Uterus (tissue), 4 donors: ENCODE measurements around the gene EPHB3. TPM values are rescaled to one million over a fixed set of nuclear protein-coding genes. Genes with fewer than 3 reads are reported as not detected.

ENCODE experiments used
- DNase-seq, 2 donors: peaks; one replicate each; pipeline ENCODE4 v3.0.0-alpha.2; 2019 to 2020
- H3K27ac ChIP-seq, 2 donors: fragments of 200-600 bp; sonication (generic); 1 replicate in 1 of 2; 2 replicates in 1 of 2; pipeline ENCODE4 v1.5.1; 2016 to 2018
- H3K27me3 ChIP-seq, 2 donors: fragments of 200-600 bp; sonication (generic); one replicate each; pipeline ENCODE4 v1.5.1; 2018 to 2019; ENCODE audit warnings: control low read depth in 1 of 2
- H3K36me3 ChIP-seq, 2 donors: fragments of 200-600 bp; sonication (generic); one replicate each; pipeline ENCODE4 v1.5.1; 2019; ENCODE audit warnings: control low read depth in 1 of 2
- H3K4me1 ChIP-seq, 2 donors: fragments of 200-600 bp; sonication (generic); one replicate each; pipeline ENCODE4 v1.5.1; 2018 to 2019; ENCODE audit warnings: control low read depth in 1 of 2
- H3K4me3 ChIP-seq, 2 donors: fragments of 200-600 bp; sonication (generic); 1 replicate in 1 of 2; 2 replicates in 1 of 2; pipeline ENCODE4 v1.5.1; 2018 to 2019; ENCODE audit warnings: mild to moderate bottlenecking in 1 of 2
- H3K9me3 ChIP-seq, 2 donors: fragments of 200-600 bp; sonication (generic); one replicate each; pipeline ENCODE4 v1.5.1; 2019; ENCODE audit warnings: control low read depth in 1 of 2
- POLR2A ChIP-seq, 2 donors: fragments of 450-650 bp; IDR thresholded peaks; one replicate each; pipeline ENCODE4 v1.6.1; 2016; ENCODE audit warnings: antibody characterized with exemption in 2 of 2, mild to moderate bottlenecking in 1 of 2, moderate library complexity in 1 of 2
- intact Hi-C: fragments of 100-400 bp; cut with DNase I; formaldehyde crosslinking; loops from one replicate; pipeline ENCODE4 v1.15.1; 2023; ENCODE audit warnings: low total_unique reads
- total RNA-seq, 4 donors: library from RNA; depleted of rRNA in 3 of 4; stranded (reverse); fragments of >200 nt in 3 of 4; gene quantifications; one replicate each; pipeline versions ENCODE4 v1.1.0 to v1.2.4, GENCODE V29; 2014 to 2023
- TF ChIP-seq, protein P1 (sequence below), 4 experiments: fragments of 200-600 bp in 2 of 4; fragments of 450-650 bp in 2 of 4; sonication (generic) in 2 of 4; IDR thresholded peaks; one replicate each; pipeline ENCODE4 v1.5.1; 2016 to 2019; ENCODE audit warnings: antibody characterized with exemption in 4 of 4, mild to moderate bottlenecking in 2 of 4, moderate library complexity in 1 of 4
- donor health status: DM: yes; HTN: yes; CAD: no.

The EPHB3 gene
- total RNA-seq, 4 donors from 2014 or later: 2.0 to 70.2 (median 19.7) TPM

DNA sequence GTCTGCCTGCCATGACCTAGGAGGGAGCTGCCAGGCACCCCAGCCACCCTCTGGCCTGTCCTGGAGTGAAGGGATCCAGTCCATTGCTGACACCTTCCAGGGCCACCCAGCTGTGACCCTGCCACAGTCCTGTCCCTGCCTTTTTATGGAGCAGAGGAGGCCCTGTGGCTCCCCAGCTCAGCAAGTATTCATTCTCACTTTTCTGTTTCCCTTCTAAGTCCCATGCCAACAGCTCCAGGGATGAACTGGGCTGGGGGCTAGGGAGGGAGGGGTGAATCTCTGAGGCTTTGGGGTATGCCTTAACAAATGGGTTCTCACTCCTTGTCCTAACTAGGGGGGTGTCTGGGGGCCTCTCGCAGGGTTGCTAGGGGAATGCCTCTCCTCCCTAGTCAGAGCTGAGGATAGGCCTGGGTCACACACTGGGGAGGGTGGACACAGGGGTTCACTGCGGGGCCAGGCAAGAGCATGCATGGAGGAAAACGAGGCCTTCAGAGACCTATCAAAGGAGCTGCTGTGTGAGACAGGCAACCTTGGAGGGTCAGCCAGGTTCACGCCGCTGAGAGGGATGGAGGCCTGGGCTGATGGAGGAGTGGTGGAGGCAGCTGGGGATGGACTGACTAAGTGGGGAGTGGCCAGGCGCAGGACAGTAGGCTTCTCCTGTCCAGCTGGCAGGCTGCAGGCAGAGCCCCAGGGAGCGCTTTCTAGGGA, 31.8 kb downstream of the EPHB3 start:
- no peak overlapping the region for H3K4me3 ChIP-seq
- no peaks in the 10 kb centered on the region for H3K9me3 ChIP-seq
- no peaks in the 10 kb centered on the region for H3K27me3 ChIP-seq
- H3K36me3 ChIP-seq: no peaks in the 10 kb centered on the region
- H3K4me1 ChIP-seq: peaks cover 0 to 10% of the 10 kb centered on the region in 2 donors
- peak overlapping the region; percentile 80 to 81 for H3K27ac ChIP-seq
- peak; percentile 78 to 81 for DNase-seq
- intact Hi-C loops: no loop called here
- TF ChIP-seq POLR2A (IDR thresholded peaks at IDR 0.05): no peak
- TF ChIP-seq, protein P1, sequence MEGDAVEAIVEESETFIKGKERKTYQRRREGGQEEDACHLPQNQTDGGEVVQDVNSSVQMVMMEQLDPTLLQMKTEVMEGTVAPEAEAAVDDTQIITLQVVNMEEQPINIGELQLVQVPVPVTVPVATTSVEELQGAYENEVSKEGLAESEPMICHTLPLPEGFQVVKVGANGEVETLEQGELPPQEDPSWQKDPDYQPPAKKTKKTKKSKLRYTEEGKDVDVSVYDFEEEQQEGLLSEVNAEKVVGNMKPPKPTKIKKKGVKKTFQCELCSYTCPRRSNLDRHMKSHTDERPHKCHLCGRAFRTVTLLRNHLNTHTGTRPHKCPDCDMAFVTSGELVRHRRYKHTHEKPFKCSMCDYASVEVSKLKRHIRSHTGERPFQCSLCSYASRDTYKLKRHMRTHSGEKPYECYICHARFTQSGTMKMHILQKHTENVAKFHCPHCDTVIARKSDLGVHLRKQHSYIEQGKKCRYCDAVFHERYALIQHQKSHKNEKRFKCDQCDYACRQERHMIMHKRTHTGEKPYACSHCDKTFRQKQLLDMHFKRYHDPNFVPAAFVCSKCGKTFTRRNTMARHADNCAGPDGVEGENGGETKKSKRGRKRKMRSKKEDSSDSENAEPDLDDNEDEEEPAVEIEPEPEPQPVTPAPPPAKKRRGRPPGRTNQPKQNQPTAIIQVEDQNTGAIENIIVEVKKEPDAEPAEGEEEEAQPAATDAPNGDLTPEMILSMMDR (IDR thresholded peaks at IDR 0.05): no peak

GRCh38 chr3:184593928-184594303, 32.3 kb downstream of the EPHB3 start:
- H3K27ac ChIP-seq: peak overlapping the region; percentile 80 to 81
- no peaks in the 10 kb centered on the region for H3K27me3 ChIP-seq
- H3K4me1 ChIP-seq: peaks cover 0 to 10% of the 10 kb centered on the region in 2 donors
- TF ChIP-seq POLR2A (IDR thresholded peaks at IDR 0.05): no peak
- TF ChIP-seq, protein P1 (IDR thresholded peaks at IDR 0.05): no peak
- DNase-seq: no peak
- intact Hi-C loops: no loop called here
- H3K4me3 ChIP-seq: no peak overlapping the region
- H3K9me3 ChIP-seq: no peaks in the 10 kb centered on the region
- no peaks in the 10 kb centered on the region for H3K36me3 ChIP-seq

GRCh38 chr3:184594371-184595001, 32.9 kb downstream of the EPHB3 start:
- peaks cover 0 to 10% of the 10 kb centered on the region in 2 donors for H3K4me1 ChIP-seq
- no peaks in the 10 kb centered on the region for H3K27me3 ChIP-seq
- TF ChIP-seq POLR2A (IDR thresholded peaks at IDR 0.05): no peak
- TF ChIP-seq, protein P1 (IDR thresholded peaks at IDR 0.05): no peak
- no peak overlapping the region for H3K4me3 ChIP-seq
- DNase-seq: peak in 1 of 2 donors; percentile 35
- no peaks in the 10 kb centered on the region for H3K9me3 ChIP-seq
- H3K36me3 ChIP-seq: no peaks in the 10 kb centered on the region
- peak overlapping the region; percentile 80 to 81 for H3K27ac ChIP-seq
- intact Hi-C loops: no loop called here

GRCh38 chr3:184595726-184596125, 34.1 kb downstream of the EPHB3 start:
- TF ChIP-seq, protein P1 (IDR thresholded peaks at IDR 0.05): no peak
- no peak for TF ChIP-seq POLR2A (IDR thresholded peaks at IDR 0.05)
- Histone ChIP-seq H3K36me3 (no peaks in the 10 kb centered on the region), H3K27ac (peak overlapping the region in 1 of 2 donors; percentile 80), H3K4me3 (no peak overlapping the region), H3K4me1 (peaks cover 0 to 10% of the 10 kb centered on the region in 2 donors), H3K27me3 (no peaks in the 10 kb centered on the region), H3K9me3 (no peaks in the 10 kb centered on the region)
- intact Hi-C loops: no loop called here
- no peak for DNase-seq

GRCh38 chr3:184596233-184596632, 34.6 kb downstream of the EPHB3 start:
- no peak overlapping the region for H3K27ac ChIP-seq
- intact Hi-C loops: no loop called here
- H3K36me3 ChIP-seq: no peaks in the 10 kb centered on the region
- no peaks in the 10 kb centered on the region for H3K9me3 ChIP-seq
- TF ChIP-seq POLR2A (IDR thresholded peaks at IDR 0.05): no peak
- no peak for DNase-seq
- H3K4me1 ChIP-seq: peaks cover 0 to 10% of the 10 kb centered on the region in 2 donors
- no peaks in the 10 kb centered on the region for H3K27me3 ChIP-seq
- H3K4me3 ChIP-seq: no peak overlapping the region
